ENCODE measurements around the gene ISLR. TPM values are rescaled to one million over a fixed set of nuclear protein-coding genes. Genes with fewer than 3 reads are reported as not detected.

Gene ISLR
- total RNA-seq, 1 experiment from 2014 or later = not detected

GRCh38 chr15:74213858-74214284 is 40.4 kb downstream of the ISLR start:
- H3K4me2 ChIP-seq (ENCODE audit: low read length) = no peak overlapping the region

GRCh38 chr15:74214324-74215021 is 41.0 kb downstream of the ISLR start:
- Histone ChIP-seq H3K4me1 (ENCODE audit: insufficient read depth, low read length) (peaks cover 27% of the 10 kb centered on the region), H3K4me2 (ENCODE audit: low read length) (peak overlapping the region; percentile 63), H3K36me3 (ENCODE audit: low read depth, low read length) (no peaks in the 10 kb centered on the region)

More at GRCh38 chr15:74213858-74214284, 40.4 kb downstream of the ISLR start:
- no peak overlapping the region for H3K4me3 ChIP-seq (ENCODE audit: low read length)
- no peaks in the 10 kb centered on the region for H3K27me3 ChIP-seq (ENCODE audit: low read length)
- H3K79me2 ChIP-seq (ENCODE audit: low read length) = no peaks in the 10 kb centered on the region
- H3F3A ChIP-seq (ENCODE audit: low read length, unreplicated experiment) = no peaks in the 10 kb centered on the region
- H4K20me1 ChIP-seq (ENCODE audit: low read length) = no peaks in the 10 kb centered on the region
- DNase-seq = no peak
- no peak overlapping the region for H2AFZ ChIP-seq (ENCODE audit: low read length)
- TF ChIP-seq EZH2phosphoT487 (IDR thresholded peaks at IDR 0.05; ENCODE audit: borderline replicate concordance, low read length) (no peak), EZH2 (IDR thresholded peaks at IDR 0.05; ENCODE audit: low read length, unreplicated experiment) (no peak)
- TF ChIP-seq, protein P1, sequence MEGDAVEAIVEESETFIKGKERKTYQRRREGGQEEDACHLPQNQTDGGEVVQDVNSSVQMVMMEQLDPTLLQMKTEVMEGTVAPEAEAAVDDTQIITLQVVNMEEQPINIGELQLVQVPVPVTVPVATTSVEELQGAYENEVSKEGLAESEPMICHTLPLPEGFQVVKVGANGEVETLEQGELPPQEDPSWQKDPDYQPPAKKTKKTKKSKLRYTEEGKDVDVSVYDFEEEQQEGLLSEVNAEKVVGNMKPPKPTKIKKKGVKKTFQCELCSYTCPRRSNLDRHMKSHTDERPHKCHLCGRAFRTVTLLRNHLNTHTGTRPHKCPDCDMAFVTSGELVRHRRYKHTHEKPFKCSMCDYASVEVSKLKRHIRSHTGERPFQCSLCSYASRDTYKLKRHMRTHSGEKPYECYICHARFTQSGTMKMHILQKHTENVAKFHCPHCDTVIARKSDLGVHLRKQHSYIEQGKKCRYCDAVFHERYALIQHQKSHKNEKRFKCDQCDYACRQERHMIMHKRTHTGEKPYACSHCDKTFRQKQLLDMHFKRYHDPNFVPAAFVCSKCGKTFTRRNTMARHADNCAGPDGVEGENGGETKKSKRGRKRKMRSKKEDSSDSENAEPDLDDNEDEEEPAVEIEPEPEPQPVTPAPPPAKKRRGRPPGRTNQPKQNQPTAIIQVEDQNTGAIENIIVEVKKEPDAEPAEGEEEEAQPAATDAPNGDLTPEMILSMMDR (conservative IDR thresholded peaks at IDR 0.05; ENCODE audit: low read depth, low read length) = no peak
- CTCF ChIA-PET = no interaction called here
- POLR2A ChIA-PET (ENCODE audit: unreplicated experiment) = no interaction called here
- H3K27ac ChIP-seq (ENCODE audit: low read length) = no peak overlapping the region
- no peak overlapping the region for H3K9ac ChIP-seq (ENCODE audit: low read length)
- no peaks in the 10 kb centered on the region for H3K9me3 ChIP-seq (ENCODE audit: low read length)
- no TSS peak for BruUV-seq (replicated peaks)
- no peaks in the 10 kb centered on the region for H3K9me2 ChIP-seq (replicated peaks; ENCODE audit: low read length)
- intact Hi-C loops (cut with micrococcal nuclease) = no loop called here
- ATAC-seq = no peak
- peaks cover 27% of the 10 kb centered on the region for H3K4me1 ChIP-seq (ENCODE audit: insufficient read depth, low read length)
- no peaks in the 10 kb centered on the region for H3K36me3 ChIP-seq (ENCODE audit: low read depth, low read length)

More at GRCh38 chr15:74214324-74215021, 41.0 kb downstream of the ISLR start:
- ChIA-PET CTCF (no interaction called here), POLR2A (ENCODE audit: unreplicated experiment) (no interaction called here)
- TF ChIP-seq EZH2phosphoT487 (IDR thresholded peaks at IDR 0.05; ENCODE audit: borderline replicate concordance, low read length) = no peak
- no peak for TF ChIP-seq EZH2 (IDR thresholded peaks at IDR 0.05; ENCODE audit: low read length, unreplicated experiment)
- TF ChIP-seq, protein P1 (conservative IDR thresholded peaks at IDR 0.05; ENCODE audit: low read depth, low read length) = no peak
- DNase-seq = no peak
- H2AFZ ChIP-seq (ENCODE audit: low read length) = 0 out of 2 replicates have a peak overlapping the region, but pooled peaks have one; percentile 47
- H3K9me3 ChIP-seq (ENCODE audit: low read length) = no peaks in the 10 kb centered on the region
- H3K27ac ChIP-seq (ENCODE audit: low read length) = peak overlapping the region; percentile 53
- no peaks in the 10 kb centered on the region for H3K79me2 ChIP-seq (ENCODE audit: low read length)
- H3K27me3 ChIP-seq (ENCODE audit: low read length) = no peaks in the 10 kb centered on the region
- no peaks in the 10 kb centered on the region for H4K20me1 ChIP-seq (ENCODE audit: low read length)
- no peak overlapping the region for H3K9ac ChIP-seq (ENCODE audit: low read length)
- H3F3A ChIP-seq (ENCODE audit: low read length, unreplicated experiment) = no peaks in the 10 kb centered on the region
- BruUV-seq (replicated peaks) = no TSS peak
- H3K9me2 ChIP-seq (replicated peaks; ENCODE audit: low read length) = no peaks in the 10 kb centered on the region
- H3K4me3 ChIP-seq (ENCODE audit: low read length) = peak overlapping the region; percentile 2; the same call in 1 of the 2 replicates
- intact Hi-C loops (cut with micrococcal nuclease) = no loop called here
- no peak for ATAC-seq
